GM04503 (cell line): ENCODE measurements around the gene INPP5F.
"Not testable (repeated sequence)": the region's sequence is repeated elsewhere in the genome, so short reads cannot be mapped to it uniquely, and the experiment has no call there.

Experiments used
- DNase-seq: peaks from one replicate; pipeline ENCODE4 v3.0.0-alpha.2; 2012; ENCODE audit warnings: low read depth

The INPP5F gene

GRCh38 chr10:119778776-119779445 is 53.1 kb downstream of the INPP5F start:
- DNase-seq = no peak

GRCh38 chr10:119780879-119781480 is 55.1 kb downstream of the INPP5F start:
- DNase-seq = no peak

GRCh38 chr10:119781498-119781897 is 55.6 kb downstream of the INPP5F start:
- DNase-seq = no peak

GRCh38 chr10:119782981-119783664 is 57.3 kb downstream of the INPP5F start:
- no peak for DNase-seq

- DNase-seq = no peak
These were observed 57.8 kb downstream of the INPP5F start for GRCh38 chr10:119783665-119784027.

GRCh38 chr10:119784340-119785067 is 58.7 kb downstream of the INPP5F start:
- no peak for DNase-seq

- DNase-seq = no peak
These were observed 60.4 kb downstream of the INPP5F start for GRCh38 chr10:119786117-119786769.

GRCh38 chr10:119795101-119795500 is 69.3 kb downstream of the INPP5F start:
- not testable (repeated sequence) for DNase-seq

- no peak for DNase-seq
These were observed 70.2 kb downstream of the INPP5F start for GRCh38 chr10:119796039-119796438.

- no peak for DNase-seq
These were observed 75.3 kb downstream of the INPP5F start for GRCh38 chr10:119801176-119801575.

- no peak for DNase-seq
These were observed 76.2 kb downstream of the INPP5F start for GRCh38 chr10:119801998-119802538.

- peak; percentile 39 for DNase-seq
These were observed 77.4 kb downstream of the INPP5F start for GRCh38 chr10:119803264-119803663.

- DNase-seq = no peak
These were observed 79.9 kb downstream of the INPP5F start for GRCh38 chr10:119805702-119806230.

- no peak for DNase-seq
These were observed 80.7 kb downstream of the INPP5F start for GRCh38 chr10:119806334-119807130.

GRCh38 chr10:119807960-119808697 is 82.3 kb downstream of the INPP5F start:
- DNase-seq = peak; percentile 44

GRCh38 chr10:119811122-119811521 is 85.3 kb downstream of the INPP5F start:
- no peak for DNase-seq

GRCh38 chr10:119812684-119813083 is 86.8 kb downstream of the INPP5F start:
- no peak for DNase-seq

GRCh38 chr10:119815671-119816070 is 89.8 kb downstream of the INPP5F start:
- DNase-seq = no peak

GRCh38 chr10:119817991-119818888 is 92.4 kb downstream of the INPP5F start:
- no peak for DNase-seq
